Measurements from ENCODE around the gene TFIP11.

TFIP11 gene

GRCh38 chr22:26512149-26512793, at the start of gene TFIP11:
Gene TFIP11, minus strand, starts transcription at chr22:26512473. Its CDS starts 2,201 bp downstream, at chr22:26510272.
- peak; percentile 98 for DNase-seq

- DNase-seq, result no peak
These were observed 49.6 kb upstream of the TFIP11 start for GRCh38 chr22:26561756-26562417.

GRCh38 chr22:26559961-26560575, 47.8 kb upstream of the TFIP11 start:
- DNase-seq, result no peak

- no peak for DNase-seq
These were observed 46.1 kb upstream of the TFIP11 start for GRCh38 chr22:26558248-26558895.

GRCh38 chr22:26556904-26557303, 44.6 kb upstream of the TFIP11 start:
- DNase-seq, result no peak

- DNase-seq, result no peak
These were observed 43.2 kb upstream of the TFIP11 start for GRCh38 chr22:26555478-26555877.

GRCh38 chr22:26554956-26555355, 42.7 kb upstream of the TFIP11 start:
- no peak for DNase-seq

- DNase-seq, result no peak
These were observed 40.9 kb upstream of the TFIP11 start for GRCh38 chr22:26553056-26553752.

GRCh38 chr22:26552466-26552865, 40.2 kb upstream of the TFIP11 start:
- DNase-seq, result no peak

- no peak for DNase-seq
These were observed 39.3 kb upstream of the TFIP11 start for GRCh38 chr22:26551568-26551967.

- DNase-seq, result no peak
These were observed 38.3 kb upstream of the TFIP11 start for GRCh38 chr22:26550498-26551033.

- DNase-seq, result no peak
These were observed 37.7 kb upstream of the TFIP11 start for GRCh38 chr22:26549902-26550497.

- DNase-seq, result no peak
These were observed 36.7 kb upstream of the TFIP11 start for GRCh38 chr22:26548984-26549383.

GRCh38 chr22:26548303-26548702, 36.0 kb upstream of the TFIP11 start:
- no peak for DNase-seq

GRCh38 chr22:26547837-26548236, 35.6 kb upstream of the TFIP11 start:
- DNase-seq, result no peak

GRCh38 chr22:26547426-26547825, 35.2 kb upstream of the TFIP11 start:
- DNase-seq, result peak; percentile 56

GRCh38 chr22:26546282-26546681, 34.0 kb upstream of the TFIP11 start:
- no peak for DNase-seq

- DNase-seq, result no peak
These were observed 33.6 kb upstream of the TFIP11 start for GRCh38 chr22:26545827-26546226.

- no peak for DNase-seq
These were observed 33.1 kb upstream of the TFIP11 start for GRCh38 chr22:26545385-26545784.

GRCh38 chr22:26544489-26544888, 32.2 kb upstream of the TFIP11 start:
- DNase-seq, result no peak

GRCh38 chr22:26542831-26543230, 30.6 kb upstream of the TFIP11 start:
- DNase-seq, result no peak

GRCh38 chr22:26541167-26541819, 29.0 kb upstream of the TFIP11 start:
- no peak for DNase-seq
